Activated gamma-delta T cell treated with Interleukin-2 at 50 U/mL for 16 hours (primary cell): ENCODE results near the gene SNAP25.
A peak's percentile ranks its signal among the peaks of the same experiment; 100 is the strongest.

Experiments
- DNase-seq: peaks from one replicate; pipeline ENCODE4 v3.0.0-alpha.2; 2020

Gene SNAP25

GRCh38 chr20:10217721-10218410 lies 764 bp upstream of the SNAP25 start:
- no peak for DNase-seq

- DNase-seq = peak; percentile 54
These were observed 792 bp downstream of the SNAP25 start for GRCh38 chr20:10219452-10219791.

GRCh38 chr20:10219993-10220750 lies 1.5 kb downstream of the SNAP25 start:
- no peak for DNase-seq

GRCh38 chr20:10221021-10221420 lies 2.4 kb downstream of the SNAP25 start:
- no peak for DNase-seq

- DNase-seq = no peak
These were observed 6.9 kb downstream of the SNAP25 start for GRCh38 chr20:10225439-10226060.

GRCh38 chr20:10228330-10228729 lies 9.7 kb downstream of the SNAP25 start:
- DNase-seq = no peak

- no peak for DNase-seq
These were observed 12.7 kb downstream of the SNAP25 start for GRCh38 chr20:10231290-10231689.

GRCh38 chr20:10236540-10237533 lies 18.2 kb downstream of the SNAP25 start:
- DNase-seq = no peak

- DNase-seq = no peak
These were observed 21.3 kb downstream of the SNAP25 start for GRCh38 chr20:10239954-10240353.

- no peak for DNase-seq
These were observed 22.0 kb downstream of the SNAP25 start for GRCh38 chr20:10240655-10241054.

GRCh38 chr20:10242166-10242565 lies 23.5 kb downstream of the SNAP25 start:
- DNase-seq = no peak

- no peak for DNase-seq
These were observed 28.8 kb downstream of the SNAP25 start for GRCh38 chr20:10247440-10247839.

- DNase-seq = no peak
These were observed 30.6 kb downstream of the SNAP25 start for GRCh38 chr20:10249048-10249770.

- DNase-seq = no peak
These were observed 31.2 kb downstream of the SNAP25 start for GRCh38 chr20:10249822-10250221.

GRCh38 chr20:10250902-10251301 lies 32.3 kb downstream of the SNAP25 start:
- no peak for DNase-seq

GRCh38 chr20:10253780-10254179 lies 35.1 kb downstream of the SNAP25 start:
- no peak for DNase-seq

- no peak for DNase-seq
These were observed 37.2 kb downstream of the SNAP25 start for GRCh38 chr20:10255846-10256245.

GRCh38 chr20:10259166-10259565 lies 40.5 kb downstream of the SNAP25 start:
- DNase-seq = no peak

- DNase-seq = no peak
These were observed 41.7 kb downstream of the SNAP25 start for GRCh38 chr20:10260316-10260715.

- DNase-seq = no peak
These were observed 43.1 kb downstream of the SNAP25 start for GRCh38 chr20:10261702-10262101.

- DNase-seq = no peak
These were observed 44.9 kb downstream of the SNAP25 start for GRCh38 chr20:10263385-10264165.
